GM12872 (cell line): ENCODE measurements around the gene OS9.

Source experiments
- TF ChIP-seq, protein P1 (sequence below): IDR thresholded peaks from 3 replicates; pipeline ENCODE4 v1.5.1; 2011; ENCODE audit warnings: low read depth, mild to moderate bottlenecking, low read length, moderate library complexity; ENCODE audit not compliant: insufficient read depth

The OS9 gene

GRCh38 chr12:57758552-57759359, 64.8 kb downstream of the OS9 start:
- TF ChIP-seq, protein P1, sequence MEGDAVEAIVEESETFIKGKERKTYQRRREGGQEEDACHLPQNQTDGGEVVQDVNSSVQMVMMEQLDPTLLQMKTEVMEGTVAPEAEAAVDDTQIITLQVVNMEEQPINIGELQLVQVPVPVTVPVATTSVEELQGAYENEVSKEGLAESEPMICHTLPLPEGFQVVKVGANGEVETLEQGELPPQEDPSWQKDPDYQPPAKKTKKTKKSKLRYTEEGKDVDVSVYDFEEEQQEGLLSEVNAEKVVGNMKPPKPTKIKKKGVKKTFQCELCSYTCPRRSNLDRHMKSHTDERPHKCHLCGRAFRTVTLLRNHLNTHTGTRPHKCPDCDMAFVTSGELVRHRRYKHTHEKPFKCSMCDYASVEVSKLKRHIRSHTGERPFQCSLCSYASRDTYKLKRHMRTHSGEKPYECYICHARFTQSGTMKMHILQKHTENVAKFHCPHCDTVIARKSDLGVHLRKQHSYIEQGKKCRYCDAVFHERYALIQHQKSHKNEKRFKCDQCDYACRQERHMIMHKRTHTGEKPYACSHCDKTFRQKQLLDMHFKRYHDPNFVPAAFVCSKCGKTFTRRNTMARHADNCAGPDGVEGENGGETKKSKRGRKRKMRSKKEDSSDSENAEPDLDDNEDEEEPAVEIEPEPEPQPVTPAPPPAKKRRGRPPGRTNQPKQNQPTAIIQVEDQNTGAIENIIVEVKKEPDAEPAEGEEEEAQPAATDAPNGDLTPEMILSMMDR, result no peak

- TF ChIP-seq, protein P1, result peak; percentile 66
Measured at GRCh38 chr12:57759360-57759980, 65.5 kb downstream of the OS9 start.

DNA sequence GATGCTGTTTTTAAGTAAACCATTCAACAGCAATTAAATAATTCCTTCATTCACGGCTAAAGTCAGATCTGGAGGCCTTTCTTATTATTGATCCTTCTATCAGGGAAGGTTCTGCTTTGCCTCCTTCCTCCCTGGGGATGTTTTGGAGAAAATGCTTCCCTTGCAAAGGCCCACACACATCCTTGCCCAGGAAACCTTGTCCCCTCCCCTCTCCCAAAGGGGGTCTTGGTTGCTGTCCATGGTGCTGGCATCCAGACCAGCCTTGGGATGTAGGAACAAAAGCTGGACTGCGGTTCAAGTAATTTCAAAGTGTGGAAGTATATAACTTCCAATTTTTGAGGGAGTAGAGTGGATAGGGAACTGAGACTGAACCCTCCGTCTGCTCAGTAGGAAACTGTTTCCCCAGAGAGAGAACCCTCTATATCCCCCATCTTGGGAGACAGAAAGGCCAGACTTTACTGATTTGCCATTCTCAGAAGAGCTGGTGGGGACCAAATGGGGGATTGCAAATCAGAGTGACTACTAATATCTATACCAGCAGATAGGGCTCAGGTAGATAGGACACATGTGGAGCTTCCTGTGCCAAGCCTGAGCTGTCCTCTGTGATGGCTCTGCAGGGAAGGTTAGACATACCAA, 66.5 kb downstream of the OS9 start:
- TF ChIP-seq, protein P1, result no peak

- TF ChIP-seq, protein P1, result no peak
Measured at GRCh38 chr12:57761391-57761998, 67.6 kb downstream of the OS9 start.

DNA sequence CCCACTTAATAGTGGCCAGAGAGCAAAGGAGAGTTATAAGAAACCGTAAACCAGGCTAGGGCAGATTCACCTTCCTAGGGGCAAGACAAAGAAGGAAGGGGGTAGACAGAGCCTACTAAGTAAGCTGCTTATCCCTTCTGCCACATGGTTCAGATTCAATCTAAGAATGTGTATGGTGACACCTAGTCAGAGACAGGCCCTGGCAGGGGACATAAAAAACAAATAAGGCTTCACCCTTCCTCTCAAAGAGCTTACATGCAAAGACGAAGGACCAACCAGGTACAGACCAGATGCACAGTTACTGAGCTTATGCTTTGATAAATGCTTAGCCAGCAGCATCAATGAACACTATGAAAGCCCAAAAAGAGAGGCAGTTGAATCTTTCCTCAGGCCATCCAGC, 68.5 kb downstream of the OS9 start:
- TF ChIP-seq, protein P1, result no peak

- TF ChIP-seq, protein P1, result no peak
Measured at GRCh38 chr12:57763881-57764661, 70.1 kb downstream of the OS9 start.
